Astrocyte (in vitro differentiated cells and primary cell): ENCODE measurements around the gene TSPEAR. TPM values are rescaled to one million over a fixed set of nuclear protein-coding genes. Genes with fewer than 3 reads are reported as not detected.

Experiments used
- DNase-seq: peaks from one replicate; pipeline ENCODE4 v3.0.0-alpha.2; 2010; ENCODE audit warnings: low read depth
- FAIRE-seq: peaks from 2 replicates; lab custom pipeline; 2011; peaks lifted over from hg19 to GRCh38; lab: Jason Lieb, UNC
- H2AFZ ChIP-seq: 2 replicates; pipeline ENCODE4 v1.6.0; 2012; ENCODE audit warnings: low read depth, low read length, inconsistent platforms
- H3K27ac ChIP-seq: 2 replicates; pipeline ENCODE4 v1.5.1; 2011; ENCODE audit warnings: low read depth, low read length, inconsistent platforms
- H3K27me3 ChIP-seq: 2 replicates; pipeline ENCODE4 v1.6.0; 2011; ENCODE audit warnings: low read length, inconsistent platforms; ENCODE audit not compliant: insufficient read depth
- H3K36me3 ChIP-seq: 2 replicates; pipeline ENCODE4 v1.5.1; 2011; ENCODE audit warnings: low read length, inconsistent platforms; ENCODE audit not compliant: insufficient read depth
- H3K4me1 ChIP-seq: 2 replicates; pipeline ENCODE4 v1.5.1; 2011; ENCODE audit warnings: low read length, inconsistent platforms; ENCODE audit not compliant: insufficient read depth
- H3K4me2 ChIP-seq: 2 replicates; pipeline ENCODE4 v1.6.0; 2012; ENCODE audit warnings: low read length, inconsistent platforms
- H3K4me3 ChIP-seq: 2 replicates; pipeline ENCODE4 v1.5.1; 2011; ENCODE audit warnings: low read depth, mild to moderate bottlenecking, low read length, inconsistent platforms; ENCODE audit not compliant: insufficient read depth
- H3K79me2 ChIP-seq: 2 replicates; pipeline ENCODE4 v1.6.0; 2012; ENCODE audit warnings: mild to moderate bottlenecking, low read length, inconsistent platforms; ENCODE audit not compliant: insufficient read depth
- H3K9ac ChIP-seq: 2 replicates; pipeline ENCODE4 v1.6.0; 2012; ENCODE audit warnings: mild to moderate bottlenecking, low read length, inconsistent platforms
- H3K9me3 ChIP-seq: 2 replicates; pipeline ENCODE4 v1.5.1; 2012; ENCODE audit warnings: low read depth, mild to moderate bottlenecking, low read length, inconsistent platforms; ENCODE audit not compliant: insufficient read depth
- H4K20me1 ChIP-seq: 2 replicates; pipeline ENCODE4 v1.6.0; 2012; ENCODE audit warnings: low read length, inconsistent platforms; ENCODE audit not compliant: insufficient read depth
- H3K27ac Mint-ChIP-seq: one replicate; pipeline ENCODE4 v1.8.0; 2021; ENCODE audit warnings: mild to moderate bottlenecking, mixed read lengths; ENCODE audit not compliant: unreplicated experiment
- H3K27me3 Mint-ChIP-seq: one replicate; pipeline ENCODE4 v1.8.0; 2021; ENCODE audit warnings: low read depth, mixed read lengths; ENCODE audit not compliant: unreplicated experiment
- H3K36me3 Mint-ChIP-seq: one replicate; pipeline ENCODE4 v1.8.0; 2021; ENCODE audit warnings: low read depth, mixed read lengths; ENCODE audit not compliant: unreplicated experiment
- H3K4me1 Mint-ChIP-seq: one replicate; pipeline ENCODE4 v1.8.0; 2021; ENCODE audit warnings: low read depth, mixed read lengths; ENCODE audit not compliant: unreplicated experiment
- H3K4me3 Mint-ChIP-seq: one replicate; pipeline ENCODE4 v1.8.0; 2021; ENCODE audit warnings: mild to moderate bottlenecking, moderate library complexity, mixed read lengths; ENCODE audit not compliant: unreplicated experiment
- H3K9me3 Mint-ChIP-seq: one replicate; pipeline ENCODE4 v1.8.0; 2021; ENCODE audit warnings: mild to moderate bottlenecking, mixed read lengths; ENCODE audit not compliant: unreplicated experiment
- EZH2 ChIP-seq: IDR thresholded peaks from 2 replicates; pipeline ENCODE4 v1.6.1; 2012; ENCODE audit warnings: mild to moderate bottlenecking, low read length, inconsistent platforms; ENCODE audit not compliant: insufficient read depth
- total RNA-seq: library from RNA; stranded (reverse); gene quantifications from 2 replicates; pipeline ENCODE4 v1.2.1, GENCODE V29; 2021
- TF ChIP-seq, protein P1 (sequence below): IDR thresholded peaks from 2 replicates; pipeline ENCODE4 v1.5.1; 2011; ENCODE audit warnings: low read depth, mild to moderate bottlenecking, inconsistent platforms, low read length, moderate library complexity; ENCODE audit not compliant: insufficient read depth

TSPEAR gene
- total RNA-seq, 1 donor from 2014 or later, result not detected

DNA sequence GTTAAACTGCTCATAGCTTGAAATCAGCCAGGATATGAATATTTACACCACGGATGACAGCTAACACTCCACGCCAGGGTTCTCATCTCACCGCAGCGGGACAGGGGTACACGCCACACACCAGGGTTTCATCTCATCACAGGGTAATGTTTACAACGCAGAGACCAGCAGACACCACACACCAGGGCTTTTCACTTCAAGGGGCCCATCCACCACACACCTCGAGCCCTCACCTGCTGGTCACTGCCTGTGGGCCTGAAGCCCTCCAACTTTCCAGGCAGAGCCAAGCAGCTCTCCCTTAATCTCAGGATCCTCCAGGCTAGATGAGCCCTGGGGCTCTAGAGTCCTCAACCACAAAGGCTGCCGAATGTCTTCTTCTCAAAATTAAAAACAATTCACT lies 15.7 kb downstream of the TSPEAR start:
- Histone ChIP-seq H3K4me1 (no peaks in the 10 kb centered on the region), H3K79me2 (no peaks in the 10 kb centered on the region), H3K27ac (no peak overlapping the region), H3K36me3 (no peaks in the 10 kb centered on the region), H3K27me3 (peaks cover 14% of the 10 kb centered on the region), H2AFZ (no peak overlapping the region), H4K20me1 (no peaks in the 10 kb centered on the region), H3K9ac (no peak overlapping the region), H3K4me2 (no peak overlapping the region), H3K4me3 (no peak overlapping the region), H3K9me3 (peaks cover 2% of the 10 kb centered on the region)
- H3K4me1 Mint-ChIP-seq, result peaks cover 8% of the 10 kb centered on the region
- no peak overlapping the region for H3K4me3 Mint-ChIP-seq
- DNase-seq (no peak), FAIRE-seq (no peak)
- H3K27ac Mint-ChIP-seq, result no peak overlapping the region
- peaks cover 22% of the 10 kb centered on the region for H3K9me3 Mint-ChIP-seq
- TF ChIP-seq, protein P1, sequence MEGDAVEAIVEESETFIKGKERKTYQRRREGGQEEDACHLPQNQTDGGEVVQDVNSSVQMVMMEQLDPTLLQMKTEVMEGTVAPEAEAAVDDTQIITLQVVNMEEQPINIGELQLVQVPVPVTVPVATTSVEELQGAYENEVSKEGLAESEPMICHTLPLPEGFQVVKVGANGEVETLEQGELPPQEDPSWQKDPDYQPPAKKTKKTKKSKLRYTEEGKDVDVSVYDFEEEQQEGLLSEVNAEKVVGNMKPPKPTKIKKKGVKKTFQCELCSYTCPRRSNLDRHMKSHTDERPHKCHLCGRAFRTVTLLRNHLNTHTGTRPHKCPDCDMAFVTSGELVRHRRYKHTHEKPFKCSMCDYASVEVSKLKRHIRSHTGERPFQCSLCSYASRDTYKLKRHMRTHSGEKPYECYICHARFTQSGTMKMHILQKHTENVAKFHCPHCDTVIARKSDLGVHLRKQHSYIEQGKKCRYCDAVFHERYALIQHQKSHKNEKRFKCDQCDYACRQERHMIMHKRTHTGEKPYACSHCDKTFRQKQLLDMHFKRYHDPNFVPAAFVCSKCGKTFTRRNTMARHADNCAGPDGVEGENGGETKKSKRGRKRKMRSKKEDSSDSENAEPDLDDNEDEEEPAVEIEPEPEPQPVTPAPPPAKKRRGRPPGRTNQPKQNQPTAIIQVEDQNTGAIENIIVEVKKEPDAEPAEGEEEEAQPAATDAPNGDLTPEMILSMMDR, result no peak
- no peak for TF ChIP-seq EZH2
- H3K36me3 Mint-ChIP-seq, result no peaks in the 10 kb centered on the region
- H3K27me3 Mint-ChIP-seq, result peaks cover 41% of the 10 kb centered on the region

DNA sequence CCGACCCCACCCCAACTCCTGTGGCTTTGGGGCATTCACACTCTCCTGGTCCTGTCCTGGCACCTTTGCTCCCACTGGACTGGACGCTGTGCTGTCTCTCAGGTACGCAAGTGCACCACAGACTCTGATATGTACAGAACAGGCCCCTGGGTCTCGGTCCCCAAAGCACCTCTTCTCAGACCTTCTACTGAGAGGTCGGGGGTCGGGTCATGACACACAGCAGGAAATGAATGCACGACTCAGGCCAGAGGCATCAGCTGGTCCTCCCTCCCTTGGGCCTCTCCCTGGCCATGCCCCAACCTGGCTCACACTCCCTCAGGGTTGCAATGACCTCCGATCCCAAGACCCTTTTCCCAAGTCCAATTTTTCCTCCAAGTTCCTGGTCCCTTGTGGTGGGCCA lies 16.2 kb downstream of the TSPEAR start:
- no peaks in the 10 kb centered on the region for H3K36me3 Mint-ChIP-seq
- no peaks in the 10 kb centered on the region for H4K20me1 ChIP-seq
- H3K79me2 ChIP-seq, result no peaks in the 10 kb centered on the region
- H3K9me3 ChIP-seq, result peaks cover 2% of the 10 kb centered on the region
- FAIRE-seq, result no peak
- no peak overlapping the region for H3K27ac Mint-ChIP-seq
- peaks cover 22% of the 10 kb centered on the region for H3K9me3 Mint-ChIP-seq
- no peak overlapping the region for H3K4me2 ChIP-seq
- TF ChIP-seq, protein P1, result no peak
- TF ChIP-seq EZH2, result no peak
- no peak overlapping the region for H3K4me3 ChIP-seq
- H3K4me1 ChIP-seq, result no peaks in the 10 kb centered on the region
- no peaks in the 10 kb centered on the region for H3K36me3 ChIP-seq
- no peak overlapping the region for H3K4me3 Mint-ChIP-seq
- no peak overlapping the region for H2AFZ ChIP-seq
- no peak for DNase-seq
- no peak overlapping the region for H3K9ac ChIP-seq
- no peak overlapping the region for H3K27ac ChIP-seq
- peaks cover 10% of the 10 kb centered on the region for H3K27me3 ChIP-seq
- H3K4me1 Mint-ChIP-seq, result peaks cover 8% of the 10 kb centered on the region
- H3K27me3 Mint-ChIP-seq, result peaks cover 40% of the 10 kb centered on the region

DNA sequence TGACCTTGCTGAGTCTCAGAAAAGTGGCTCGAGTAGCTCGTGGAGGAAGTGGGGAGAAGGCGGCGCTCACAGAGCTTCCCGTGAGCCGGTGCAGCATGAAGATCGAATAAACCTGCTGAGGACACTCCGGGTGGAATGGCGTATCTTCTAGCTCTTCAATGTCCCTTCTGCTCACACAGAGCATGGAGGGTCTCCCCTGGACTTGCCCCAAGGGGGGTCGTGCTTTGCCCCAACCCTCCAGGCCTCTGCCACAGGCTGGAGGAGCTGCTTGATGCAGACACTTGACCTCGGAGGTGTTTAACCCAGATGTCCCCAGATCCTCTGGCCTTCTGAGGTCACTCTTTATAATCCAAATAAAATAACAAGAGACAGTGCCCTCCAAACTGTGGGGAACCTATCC lies 16.6 kb downstream of the TSPEAR start:
- Mint-ChIP-seq H3K27me3 (peaks cover 39% of the 10 kb centered on the region), H3K9me3 (peaks cover 22% of the 10 kb centered on the region), H3K4me3 (no peak overlapping the region), H3K36me3 (no peaks in the 10 kb centered on the region), H3K27ac (no peak overlapping the region), H3K4me1 (peaks cover 8% of the 10 kb centered on the region)
- H4K20me1 ChIP-seq, result no peaks in the 10 kb centered on the region
- no peaks in the 10 kb centered on the region for H3K4me1 ChIP-seq
- H3K27ac ChIP-seq, result no peak overlapping the region
- no peak overlapping the region for H3K4me2 ChIP-seq
- peaks cover 2% of the 10 kb centered on the region for H3K9me3 ChIP-seq
- no peak overlapping the region for H2AFZ ChIP-seq
- no peaks in the 10 kb centered on the region for H3K36me3 ChIP-seq
- peaks cover 7% of the 10 kb centered on the region for H3K27me3 ChIP-seq
- H3K4me3 ChIP-seq, result no peak overlapping the region
- no peak overlapping the region for H3K9ac ChIP-seq
- no peaks in the 10 kb centered on the region for H3K79me2 ChIP-seq
- no peak for TF ChIP-seq EZH2
- TF ChIP-seq, protein P1, result no peak
- DNase-seq (no peak), FAIRE-seq (no peak)
